Karpas-422 (cell line): ENCODE results near the gene PBX1. TPM values are rescaled to one million over a fixed set of nuclear protein-coding genes. Genes with fewer than 3 reads are reported as not detected.

ENCODE experiments used
- DNase-seq: peaks from one replicate; pipeline ENCODE4 v3.0.0-alpha.2; 2015
- H2AFZ ChIP-seq: fragments of 200-600 bp; sonication (generic); 2 replicates; pipeline ENCODE4 v1.6.1; 2014; ENCODE audit warnings: antibody characterized with exemption, low read length, mixed read lengths
- H3K27ac ChIP-seq: fragments of 200-600 bp; sonication (generic); 2 replicates; pipeline ENCODE4 v1.5.1; 2014; ENCODE audit warnings: mild to moderate bottlenecking, low read length, moderate library complexity
- H3K27me3 ChIP-seq: fragments of 200-600 bp; sonication (generic); 2 replicates; pipeline ENCODE4 v1.6.1; 2014; ENCODE audit warnings: low read length, mixed read lengths
- H3K36me3 ChIP-seq: fragments of 200-600 bp; sonication (generic); 2 replicates; pipeline ENCODE4 v1.6.1; 2014; ENCODE audit warnings: low read length, mixed read lengths; ENCODE audit not compliant: insufficient read depth
- H3K4me1 ChIP-seq: fragments of 200-600 bp; sonication (generic); 2 replicates; pipeline ENCODE4 v1.6.1; 2014; ENCODE audit warnings: mild to moderate bottlenecking, low read length, mixed read lengths
- H3K4me2 ChIP-seq: fragments of 200-600 bp; sonication (generic); 2 replicates; pipeline ENCODE4 v1.6.1; 2014; ENCODE audit warnings: low read length, low read depth, mild to moderate bottlenecking; ENCODE audit not compliant: poor library complexity, severe bottlenecking
- H3K4me3 ChIP-seq: fragments of 200-600 bp; sonication (generic); 2 replicates; pipeline ENCODE4 v1.5.1; 2014; ENCODE audit warnings: mild to moderate bottlenecking, antibody characterized with exemption, low read length, mixed read lengths
- H3K79me2 ChIP-seq: fragments of 200-600 bp; sonication (generic); 2 replicates; pipeline ENCODE4 v1.6.1; 2014; ENCODE audit warnings: mild to moderate bottlenecking, low read length, mixed read lengths
- H3K9ac ChIP-seq: fragments of 200-600 bp; sonication (generic); 2 replicates; pipeline ENCODE4 v1.6.0; 2014; ENCODE audit warnings: low read length
- H3K9me2 ChIP-seq: fragments of 200-600 bp; sonication (generic), shearing (Covaris generic); replicated peaks from 2 replicates; pipeline ENCODE4 v1.6.0; 2014; ENCODE audit warnings: mild to moderate bottlenecking, low read length, moderate library complexity; ENCODE audit not compliant: insufficient read depth
- H3K9me3 ChIP-seq: fragments of 300-700, 200-600 bp; sonication (generic); 2 replicates; pipeline ENCODE4 v1.6.1; 2014; ENCODE audit warnings: low read length, mixed read lengths
- H4K20me1 ChIP-seq: fragments of 200-600 bp; sonication (generic); 2 replicates; pipeline ENCODE4 v1.6.1; 2014; ENCODE audit warnings: mild to moderate bottlenecking, antibody characterized with exemption, low read length, low read depth; ENCODE audit not compliant: insufficient read depth
- total RNA-seq: library from RNA; depleted of rRNA; stranded (reverse); fragments of >200 nt; shearing (Covaris generic); gene quantifications from 2 replicates; pipeline ENCODE4 v1.2.3, GENCODE V29; 2014; ENCODE audit warnings: low replicate concordance

The PBX1 gene
- total RNA-seq, 1 experiment from 2014 or later = 0.41 TPM

DNA sequence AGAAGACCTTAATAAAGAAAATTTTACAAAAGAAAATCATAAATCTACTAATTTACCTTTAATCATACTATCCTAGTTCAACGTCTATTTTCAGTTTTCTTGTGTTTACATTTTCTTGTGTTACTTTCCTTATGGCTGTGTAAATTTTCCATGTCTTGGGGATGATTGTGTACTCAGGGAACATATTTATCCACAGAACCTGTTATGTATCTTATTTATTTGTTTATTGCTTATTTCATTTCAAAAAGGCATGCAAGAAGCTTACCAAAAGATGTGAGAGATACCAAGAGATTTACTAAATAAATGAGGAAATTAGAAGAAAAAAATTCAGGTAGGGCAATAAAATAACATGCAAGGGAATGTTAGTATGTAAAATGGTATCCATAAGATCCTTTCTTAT lies 22.8 kb downstream of the PBX1 start:
- H3K4me3 ChIP-seq = no peak overlapping the region
- no peaks in the 10 kb centered on the region for H4K20me1 ChIP-seq
- H2AFZ ChIP-seq = no peak overlapping the region
- H3K27ac ChIP-seq = no peak overlapping the region
- H3K9me3 ChIP-seq = no peaks in the 10 kb centered on the region
- H3K27me3 ChIP-seq = no peaks in the 10 kb centered on the region
- no peaks in the 10 kb centered on the region for H3K4me1 ChIP-seq
- H3K79me2 ChIP-seq = no peaks in the 10 kb centered on the region
- no peaks in the 10 kb centered on the region for H3K36me3 ChIP-seq
- no peaks in the 10 kb centered on the region for H3K9me2 ChIP-seq
- no peak for DNase-seq
- H3K9ac ChIP-seq = no peak overlapping the region
- H3K4me2 ChIP-seq = no peak overlapping the region

DNA sequence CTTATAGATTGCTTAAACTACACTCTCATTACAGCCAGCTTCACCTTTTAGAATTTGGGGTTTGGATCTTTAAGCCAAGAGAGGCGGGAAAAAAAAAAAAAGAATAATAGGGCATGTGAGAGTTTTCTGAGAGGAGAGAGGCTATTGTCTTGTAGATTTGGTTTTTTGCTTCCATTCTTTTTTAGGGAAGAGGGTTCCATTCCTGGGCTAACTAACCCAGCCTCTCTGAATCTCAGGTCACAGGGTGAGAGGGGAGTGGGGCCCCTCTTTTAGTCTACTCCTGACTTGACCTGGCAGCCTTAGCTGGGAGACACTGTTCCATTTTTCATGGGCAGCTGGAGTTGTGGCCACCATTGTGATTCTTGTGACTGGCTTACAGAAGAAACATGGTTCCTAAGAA lies 24.2 kb downstream of the PBX1 start:
- Histone ChIP-seq H3K79me2 (no peaks in the 10 kb centered on the region), H4K20me1 (no peaks in the 10 kb centered on the region), H3K9me2 (no peaks in the 10 kb centered on the region), H3K9me3 (no peaks in the 10 kb centered on the region), H3K27ac (no peak overlapping the region), H3K9ac (no peak overlapping the region), H2AFZ (no peak overlapping the region), H3K4me3 (no peak overlapping the region), H3K4me2 (no peak overlapping the region), H3K27me3 (no peaks in the 10 kb centered on the region), H3K36me3 (no peaks in the 10 kb centered on the region), H3K4me1 (no peaks in the 10 kb centered on the region)
- DNase-seq = no peak

DNA sequence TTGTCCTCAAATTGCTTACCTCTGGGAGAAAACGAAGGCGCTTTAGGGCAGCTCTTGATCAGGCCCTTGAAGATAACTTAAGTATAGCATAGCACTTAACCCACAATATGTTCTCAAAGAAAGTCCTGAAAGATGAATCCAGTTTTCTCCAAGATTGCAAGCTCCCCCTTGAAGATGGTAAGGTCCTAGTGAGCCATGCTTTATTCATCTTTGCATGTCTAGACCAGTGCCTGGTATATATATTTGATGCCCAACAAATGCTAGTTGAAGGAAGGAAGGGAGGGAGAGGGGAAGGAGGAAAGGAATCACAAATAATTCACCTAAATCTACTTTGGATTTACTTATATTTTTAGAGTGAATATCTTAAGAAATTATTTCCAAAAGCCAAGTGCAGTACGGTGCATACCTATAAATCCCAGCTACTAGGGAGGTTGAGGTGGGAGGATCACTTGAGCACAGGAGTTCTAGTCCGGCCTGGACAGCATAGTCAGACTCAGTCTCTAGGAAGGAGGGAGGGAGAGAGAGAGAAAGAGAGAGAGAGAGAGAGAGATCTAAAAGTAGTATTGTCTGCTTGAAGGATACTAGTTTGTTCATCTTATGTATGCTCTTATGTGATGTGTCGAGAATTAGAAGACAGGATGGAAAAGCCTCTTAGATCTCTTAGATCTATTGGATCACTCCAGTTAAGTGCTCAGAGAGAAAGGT lies 25.0 kb downstream of the PBX1 start:
- Histone ChIP-seq H3K9me3 (no peaks in the 10 kb centered on the region), H3K27ac (no peak overlapping the region)
- DNase-seq = no peak

DNA sequence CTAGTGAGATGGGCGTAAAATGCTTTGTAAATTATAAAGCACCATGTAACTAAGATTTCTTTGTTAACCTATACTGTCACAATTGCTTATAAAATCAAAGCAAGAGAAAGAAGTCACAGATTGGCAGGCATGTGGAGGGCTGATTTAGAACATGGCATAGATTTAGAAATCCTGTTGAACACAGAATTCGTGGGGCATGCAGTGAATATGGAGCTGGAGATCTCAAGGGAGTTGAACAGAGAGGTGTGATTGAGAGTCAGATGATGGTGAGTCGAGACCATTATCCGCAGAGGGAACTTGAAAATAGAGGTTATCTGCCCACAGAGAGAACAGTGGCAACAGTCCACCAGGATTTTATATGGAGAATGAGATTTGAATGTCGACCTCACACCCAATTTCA lies 27.6 kb downstream of the PBX1 start:
- H3K79me2 ChIP-seq = no peaks in the 10 kb centered on the region
- no peaks in the 10 kb centered on the region for H3K9me2 ChIP-seq
- no peaks in the 10 kb centered on the region for H4K20me1 ChIP-seq
- no peak overlapping the region for H2AFZ ChIP-seq
- H3K27me3 ChIP-seq = no peaks in the 10 kb centered on the region
- H3K4me3 ChIP-seq = no peak overlapping the region
- no peak overlapping the region for H3K4me2 ChIP-seq
- no peak for DNase-seq
- H3K4me1 ChIP-seq = no peaks in the 10 kb centered on the region
- no peaks in the 10 kb centered on the region for H3K36me3 ChIP-seq
- no peaks in the 10 kb centered on the region for H3K9me3 ChIP-seq
- no peak overlapping the region for H3K27ac ChIP-seq
- no peak overlapping the region for H3K9ac ChIP-seq

More for the DNA sequence above, 25.0 kb downstream of the PBX1 start:
- no peaks in the 10 kb centered on the region for H3K9me2 ChIP-seq
- no peak overlapping the region for H2AFZ ChIP-seq
- H3K36me3 ChIP-seq = no peaks in the 10 kb centered on the region
- H3K9ac ChIP-seq = no peak overlapping the region
- H3K27me3 ChIP-seq = no peaks in the 10 kb centered on the region
- no peak overlapping the region for H3K4me3 ChIP-seq
- H4K20me1 ChIP-seq = no peaks in the 10 kb centered on the region
- no peak overlapping the region for H3K4me2 ChIP-seq
- H3K4me1 ChIP-seq = no peaks in the 10 kb centered on the region
- H3K79me2 ChIP-seq = no peaks in the 10 kb centered on the region

DNA sequence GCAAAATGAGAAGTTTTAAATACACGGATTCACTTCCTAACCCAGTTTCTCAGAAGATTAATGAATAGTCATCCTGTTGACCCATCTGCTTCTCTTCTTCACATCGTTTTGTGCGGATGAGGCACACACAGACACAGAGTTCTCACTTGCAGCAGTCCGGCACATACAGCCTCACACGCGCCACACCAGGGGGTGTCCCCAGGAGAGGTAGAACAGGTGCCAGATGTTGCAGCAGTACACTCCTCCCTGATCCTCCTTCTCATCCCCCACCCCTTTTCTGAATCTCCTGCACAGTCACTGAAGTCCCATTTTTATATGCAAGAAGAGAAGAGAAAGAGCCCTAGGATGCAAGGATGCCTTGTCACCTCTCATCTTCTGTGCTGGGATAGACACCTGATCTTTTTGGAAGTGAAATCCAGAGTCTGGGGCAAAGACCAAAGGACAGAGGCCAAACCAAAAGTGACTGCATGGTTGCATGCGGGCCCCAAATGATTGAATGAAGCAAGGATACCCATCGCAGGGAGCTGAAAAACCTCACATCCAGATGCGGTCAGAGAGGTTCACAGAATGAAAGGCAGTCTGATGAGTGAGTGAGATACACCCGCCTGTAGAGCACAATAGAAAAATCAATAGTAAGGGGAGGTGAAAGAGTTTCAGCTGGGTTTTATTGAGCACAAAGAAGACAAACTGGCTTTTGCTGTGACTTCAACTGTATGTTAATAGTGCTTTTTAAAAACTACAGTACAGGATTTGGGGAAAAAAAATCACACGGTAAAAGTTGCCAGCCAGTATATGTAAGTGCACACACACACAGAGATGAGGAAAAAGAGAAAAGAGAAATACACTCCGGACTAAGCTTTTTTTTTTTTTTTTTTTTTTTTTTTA lies 28.9 kb downstream of the PBX1 start:
- Histone ChIP-seq H3K9me3 (no peaks in the 10 kb centered on the region), H3K4me1 (no peaks in the 10 kb centered on the region), H3K36me3 (no peaks in the 10 kb centered on the region), H3K4me3 (no peak overlapping the region), H3K27ac (no peak overlapping the region), H3K9ac (no peak overlapping the region), H3K27me3 (no peaks in the 10 kb centered on the region), H3K4me2 (no peak overlapping the region), H3K9me2 (no peaks in the 10 kb centered on the region), H4K20me1 (no peaks in the 10 kb centered on the region), H3K79me2 (no peaks in the 10 kb centered on the region), H2AFZ (no peak overlapping the region)
- no peak for DNase-seq

DNA sequence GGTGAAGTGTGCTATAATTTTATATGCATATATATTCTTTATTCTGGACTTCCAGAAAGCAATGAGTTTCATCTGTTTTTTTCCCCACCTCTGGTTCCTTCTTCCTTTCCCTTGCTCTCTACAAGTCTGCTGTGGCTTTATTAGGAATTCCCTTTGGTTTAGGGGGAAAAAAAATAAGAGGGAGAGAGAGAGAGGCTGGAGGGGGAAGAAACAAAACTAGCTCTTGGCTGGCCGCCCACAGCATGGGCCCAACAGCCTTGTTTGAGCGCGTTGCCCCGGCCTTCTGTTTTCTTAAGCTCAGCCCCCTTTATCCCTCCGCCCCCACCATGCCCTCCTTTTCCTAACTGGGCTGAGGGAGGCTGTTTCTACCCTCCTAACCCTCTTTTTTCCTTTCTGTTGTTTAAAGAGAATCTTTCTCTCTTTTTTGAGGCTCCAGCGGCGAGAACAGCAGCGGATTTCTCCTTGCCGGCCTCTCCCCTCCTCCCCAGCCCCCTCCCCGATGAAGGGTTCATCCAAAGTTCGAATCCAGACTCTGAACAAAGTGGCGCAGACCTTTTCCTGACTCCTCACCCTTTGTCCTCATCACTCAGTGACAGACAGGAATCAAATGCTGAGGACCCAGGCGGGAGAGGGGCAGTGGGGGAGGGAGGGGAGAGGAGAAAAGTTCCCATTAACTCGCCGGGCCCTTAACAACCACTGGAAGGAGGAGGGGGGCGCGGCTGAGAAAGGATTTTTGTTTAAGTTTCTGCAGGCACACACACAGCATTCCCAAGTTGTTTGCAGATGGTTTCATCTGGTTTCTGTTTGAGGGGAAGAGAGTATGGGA lies 29.7 kb downstream of the PBX1 start:
- H3K4me1 ChIP-seq = no peaks in the 10 kb centered on the region
- H3K9ac ChIP-seq = no peak overlapping the region
- no peaks in the 10 kb centered on the region for H3K27me3 ChIP-seq
- H3K9me2 ChIP-seq = no peaks in the 10 kb centered on the region
- H3K9me3 ChIP-seq = no peaks in the 10 kb centered on the region
- no peak overlapping the region for H3K4me2 ChIP-seq
- H2AFZ ChIP-seq = no peak overlapping the region
- H4K20me1 ChIP-seq = no peaks in the 10 kb centered on the region
- DNase-seq = no peak
- no peaks in the 10 kb centered on the region for H3K79me2 ChIP-seq
- no peak overlapping the region for H3K27ac ChIP-seq
- no peaks in the 10 kb centered on the region for H3K36me3 ChIP-seq
- no peak overlapping the region for H3K4me3 ChIP-seq

DNA sequence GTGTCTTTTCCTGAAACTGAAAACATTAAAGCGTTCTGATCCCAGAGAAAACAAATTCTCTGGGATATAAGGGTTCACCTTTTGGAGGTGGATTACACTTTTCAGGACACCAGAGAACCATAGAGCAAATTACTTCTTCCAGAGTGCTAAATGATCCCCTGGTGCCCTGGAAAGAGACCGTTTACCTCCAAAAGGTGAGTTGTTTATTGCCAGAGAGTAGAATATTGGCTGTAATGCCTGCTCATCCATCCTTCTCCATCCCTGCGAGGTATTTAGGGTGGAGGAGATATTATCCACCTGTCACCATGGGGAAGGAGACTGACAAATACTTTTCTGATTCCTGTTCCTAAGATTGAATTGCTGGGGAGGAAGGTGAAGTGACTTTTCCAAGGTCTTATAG lies 30.4 kb downstream of the PBX1 start:
- no peaks in the 10 kb centered on the region for H3K9me2 ChIP-seq
- H3K36me3 ChIP-seq = no peaks in the 10 kb centered on the region
- H3K9ac ChIP-seq = no peak overlapping the region

DNA sequence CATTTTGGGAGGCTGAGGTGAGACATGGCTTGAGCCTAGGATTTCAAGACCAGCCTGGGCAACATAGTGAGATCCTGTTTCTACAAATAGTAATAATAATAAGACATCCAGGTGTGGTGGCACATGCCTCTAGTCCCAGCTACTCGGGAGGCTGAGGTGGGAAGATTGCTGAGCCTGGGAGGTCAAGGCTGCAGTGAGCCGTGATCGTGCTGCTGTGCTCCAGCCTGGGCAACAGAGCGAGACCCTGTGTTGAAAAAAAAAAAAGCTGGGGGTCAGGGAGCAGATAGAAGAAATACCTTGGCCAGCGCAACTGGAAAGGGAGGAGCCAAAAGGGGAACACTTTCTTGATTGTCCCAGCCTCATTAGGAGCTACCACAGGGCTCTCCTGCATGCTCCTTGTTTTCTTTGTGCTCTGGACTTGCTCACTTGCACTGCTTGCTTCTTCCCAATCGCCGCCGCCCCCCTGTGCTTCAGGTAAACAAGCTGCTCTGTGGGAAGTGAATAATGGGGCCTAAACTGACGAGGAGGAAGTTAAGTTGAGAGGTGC lies 31.1 kb downstream of the PBX1 start:
- no peak overlapping the region for H3K4me3 ChIP-seq
- H2AFZ ChIP-seq = no peak overlapping the region
- H3K27me3 ChIP-seq = no peaks in the 10 kb centered on the region
- H4K20me1 ChIP-seq = no peaks in the 10 kb centered on the region
- DNase-seq = no peak
- H3K9ac ChIP-seq = no peak overlapping the region
- H3K79me2 ChIP-seq = no peaks in the 10 kb centered on the region
- H3K9me2 ChIP-seq = no peaks in the 10 kb centered on the region
- H3K9me3 ChIP-seq = no peaks in the 10 kb centered on the region
- H3K4me2 ChIP-seq = no peak overlapping the region
- no peak overlapping the region for H3K27ac ChIP-seq
- H3K36me3 ChIP-seq = no peaks in the 10 kb centered on the region
- H3K4me1 ChIP-seq = no peaks in the 10 kb centered on the region

More for the DNA sequence above, 30.4 kb downstream of the PBX1 start:
- H3K27ac ChIP-seq = no peak overlapping the region
- H3K4me2 ChIP-seq = no peak overlapping the region
- H3K9me3 ChIP-seq = no peaks in the 10 kb centered on the region
- H3K27me3 ChIP-seq = no peaks in the 10 kb centered on the region
- H3K4me1 ChIP-seq = no peaks in the 10 kb centered on the region
- no peak for DNase-seq
- H3K4me3 ChIP-seq = no peak overlapping the region
- no peaks in the 10 kb centered on the region for H3K79me2 ChIP-seq
- no peaks in the 10 kb centered on the region for H4K20me1 ChIP-seq
- no peak overlapping the region for H2AFZ ChIP-seq
